Liver (tissue), 3 donors: ENCODE results near the gene OGFR.

ENCODE experiments used
- ATF3 ChIP-seq: IDR thresholded peaks from 2 replicates; pipeline ENCODE4 v1.6.1; 2016; ENCODE audit warnings: antibody characterized with exemption
- CTCF ChIP-seq: fragments of 150-350 bp; IDR thresholded peaks from 2 replicates; pipeline ENCODE4 v1.5.1; 2017; ENCODE audit warnings: improper control_type of control experiment, low read depth, low read length; ENCODE audit not compliant: missing input control
- EGR1 ChIP-seq, 2 donors: IDR thresholded peaks; 2 replicates each; pipeline ENCODE4 v1.6.1; 2016 to 2018; ENCODE audit warnings: antibody characterized with exemption in 2 of 2, low read depth in 2 of 2
- FOXA1 ChIP-seq: IDR thresholded peaks from 2 replicates; pipeline ENCODE4 v1.6.1; 2016; ENCODE audit warnings: antibody characterized with exemption
- SP1 ChIP-seq: IDR thresholded peaks from 2 replicates; pipeline ENCODE4 v1.6.1; 2018; ENCODE audit warnings: antibody characterized with exemption, mild to moderate bottlenecking
- TAF1 ChIP-seq: conservative IDR thresholded peaks from 2 replicates; pipeline ENCODE4 v1.6.1; 2016; ENCODE audit warnings: antibody characterized with exemption, mild to moderate bottlenecking
- YY1 ChIP-seq: IDR thresholded peaks from 2 replicates; pipeline ENCODE4 v1.6.1; 2016; ENCODE audit warnings: antibody characterized with exemption, mild to moderate bottlenecking
- ZBTB33 ChIP-seq: IDR thresholded peaks from 2 replicates; pipeline ENCODE4 v1.6.1; 2016; ENCODE audit warnings: antibody characterized with exemption
- donor health status: healthy.
- donor health status: healthy.

GRCh38 chr20:62801284-62802010 is 3.2 kb upstream of the OGFR start:
- TF ChIP-seq ZBTB33 (no peak), FOXA1 (no peak), TAF1 (no peak), EGR1 (IDR thresholded peaks at IDR 0.05; ENCODE audit: low read depth in 2 of 2) (no peak), CTCF (no peak), ATF3 (no peak), YY1 (no peak), SP1 (no peak)
